IMR-90 (cell line): ENCODE data around the gene NKG7. TPM values are rescaled to one million over a fixed set of nuclear protein-coding genes. Genes with fewer than 3 reads are reported as not detected.
A peak's percentile ranks its signal among the peaks of the same experiment; 100 is the strongest.

Experiments
- ATAC-seq: fragments of 200-7000 bp; cut with Tn5 transposase; 2 replicates; pipeline ENCODE4 v1.9.1; 2020; ENCODE audit warnings: low read depth, mild to moderate bottlenecking, moderate library complexity
- BruUV-seq: library from RNA; stranded (reverse); fragments of 400-500 nt; replicated peaks from 2 replicates; lab custom pipeline; 2021; lab: Mats Ljungman, UMichigan
- CTCF ChIA-PET: fragments of 300-600 bp; formaldehyde crosslinking; extraction: SDS; loops from one replicate; lab custom pipeline; 2021; ENCODE audit warnings: antibody characterized with exemption; lab: Yijun Ruan, JAX
- POLR2A ChIA-PET: fragments of 300-600 bp; sonication (Branson Sonifier 250); formaldehyde crosslinking; loops from one replicate; lab custom pipeline; 2022; ENCODE audit warnings: antibody characterized with exemption; ENCODE audit not compliant: unreplicated experiment; lab: Charles Lee
- DNase-seq: peaks from one replicate; pipeline ENCODE4 v3.0.0; 2013
- H2AFZ ChIP-seq: replicated peaks from 2 replicates; pipeline ENCODE3; 2013; ENCODE audit warnings: low read length, mild to moderate bottlenecking; ENCODE audit not compliant: poor library complexity
- H2AK5ac ChIP-seq: 2 replicates; pipeline ENCODE4 v1.6.1; 2013; ENCODE audit warnings: low read depth, low read length, inconsistent platforms
- H2AK9ac ChIP-seq: replicated peaks from 2 replicates; pipeline ENCODE3; 2013; ENCODE audit warnings: mild to moderate bottlenecking, low read depth, low read length, moderate library complexity; ENCODE audit not compliant: poor library complexity
- H2BK120ac ChIP-seq: 2 replicates; pipeline ENCODE4 v1.6.1; 2013; ENCODE audit warnings: low read depth, low read length, inconsistent platforms
- H2BK15ac ChIP-seq: 3 replicates; pipeline ENCODE4 v1.6.1; 2013; ENCODE audit warnings: low read depth, low read length, inconsistent platforms
- H2BK20ac ChIP-seq: 2 replicates; pipeline ENCODE4 v1.6.1; 2013; ENCODE audit warnings: low read depth, mild to moderate bottlenecking, inconsistent platforms, low read length, moderate library complexity
- H2BK5ac ChIP-seq: 2 replicates; pipeline ENCODE4 v1.6.1; 2013; ENCODE audit warnings: mild to moderate bottlenecking, low read depth, low read length, inconsistent platforms; ENCODE audit not compliant: poor library complexity, severe bottlenecking
- H3K14ac ChIP-seq: replicated peaks from 2 replicates; pipeline ENCODE4 v1.6.1; 2013; ENCODE audit warnings: low read depth, low read length, inconsistent platforms
- H3K18ac ChIP-seq: 2 replicates; pipeline ENCODE4 v1.6.1; 2013; ENCODE audit warnings: low read depth, low read length, control low read depth
- H3K23ac ChIP-seq: 2 replicates; pipeline ENCODE4 v1.6.1; 2013; ENCODE audit warnings: low read depth, low read length, inconsistent platforms
- H3K27ac ChIP-seq: 2 replicates; pipeline ENCODE4 v1.5.1; 2013; ENCODE audit warnings: mild to moderate bottlenecking, control low read depth, low read length; ENCODE audit not compliant: insufficient read depth
- H3K27me3 ChIP-seq: 2 replicates; pipeline ENCODE4 v1.6.1; 2013; ENCODE audit warnings: low read length; ENCODE audit not compliant: control insufficient read depth, insufficient read depth
- H3K36me3 ChIP-seq: 2 replicates; pipeline ENCODE4 v1.6.1; 2013; ENCODE audit warnings: low read length, mixed read lengths; ENCODE audit not compliant: control insufficient read depth, insufficient read depth
- H3K4ac ChIP-seq: 2 replicates; pipeline ENCODE4 v1.6.1; 2013; ENCODE audit warnings: low read depth, low read length, inconsistent platforms
- H3K4me1 ChIP-seq: 2 replicates; pipeline ENCODE4 v1.6.1; 2013; ENCODE audit warnings: low read length, mixed read lengths; ENCODE audit not compliant: control insufficient read depth, insufficient read depth
- H3K4me2 ChIP-seq: 2 replicates; pipeline ENCODE4 v1.6.1; 2013; ENCODE audit warnings: low read depth, mild to moderate bottlenecking, control low read depth, low read length, moderate library complexity
- H3K4me3 ChIP-seq: 2 replicates; pipeline ENCODE4 v1.5.1; 2013; ENCODE audit warnings: low read depth, mild to moderate bottlenecking, control low read depth, low read length, moderate library complexity; ENCODE audit not compliant: insufficient read depth
- H3K56ac ChIP-seq: 2 replicates; pipeline ENCODE4 v1.6.1; 2013; ENCODE audit warnings: low read length, inconsistent platforms; ENCODE audit not compliant: insufficient read depth; ENCODE audit errors: extremely low read depth
- H3K79me1 ChIP-seq, 2 experiments: 2 replicates each; pipeline ENCODE4 v1.6.1; 2013; ENCODE audit warnings: low read length in 2 of 2, inconsistent platforms in 1 of 2, low read depth in 1 of 2
- H3K9ac ChIP-seq: 2 replicates; pipeline ENCODE4 v1.6.1; 2013; ENCODE audit warnings: low read depth, low read length, control low read depth
- H3K9me1 ChIP-seq: 2 replicates; pipeline ENCODE4 v1.6.1; 2013; ENCODE audit warnings: low read length, inconsistent platforms; ENCODE audit not compliant: insufficient read depth
- H3K9me3 ChIP-seq: 2 replicates; pipeline ENCODE4 v1.6.1; 2013; ENCODE audit warnings: low read length; ENCODE audit not compliant: control insufficient read depth, insufficient read depth
- H4K20me1 ChIP-seq: 2 replicates; pipeline ENCODE4 v1.6.1; 2013; ENCODE audit warnings: low read length, inconsistent platforms; ENCODE audit not compliant: insufficient read depth
- H4K5ac ChIP-seq: 2 replicates; pipeline ENCODE4 v1.6.1; 2013; ENCODE audit warnings: mild to moderate bottlenecking, low read depth, low read length, control low read depth
- H4K8ac ChIP-seq, 2 experiments: 2 replicates each; pipeline ENCODE4 v1.6.1; 2013; ENCODE audit warnings: low read depth in 2 of 2, low read length in 2 of 2, control low read depth in 1 of 2, inconsistent platforms in 1 of 2
- H4K91ac ChIP-seq: 2 replicates; pipeline ENCODE4 v1.6.1; 2013; ENCODE audit warnings: low read depth, low read length, inconsistent platforms; ENCODE audit not compliant: insufficient read depth
- BHLHE40 ChIP-seq: fragments of 150-350 bp; IDR thresholded peaks from 2 replicates; pipeline ENCODE4 v1.6.1; 2016; ENCODE audit warnings: mild to moderate bottlenecking, low read depth, low read length
- CEBPB ChIP-seq: IDR thresholded peaks from 2 replicates; pipeline ENCODE4 v1.6.1; 2012; ENCODE audit warnings: low read depth, low read length, improper control_type of control experiment
- CHD1 ChIP-seq: IDR thresholded peaks from 2 replicates; pipeline ENCODE4 v1.6.1; 2012; ENCODE audit warnings: low read depth, low read length, improper control_type of control experiment
- CTCF ChIP-seq: conservative IDR thresholded peaks from 2 replicates; pipeline ENCODE4 v1.5.1; 2012; ENCODE audit warnings: mild to moderate bottlenecking, low read depth, low read length, improper control_type of control experiment
- FOS ChIP-seq: fragments of 150-350 bp; IDR thresholded peaks from 2 replicates; pipeline ENCODE4 v1.6.1; 2016; ENCODE audit warnings: low read depth, low read length
- MAFK ChIP-seq: IDR thresholded peaks from 2 replicates; pipeline ENCODE4 v1.6.1; 2012; ENCODE audit warnings: low read depth, low read length, improper control_type of control experiment
- MAZ ChIP-seq: IDR thresholded peaks from 2 replicates; pipeline ENCODE4 v1.6.1; 2012; ENCODE audit warnings: low read depth, mild to moderate bottlenecking, low read length, improper control_type of control experiment, moderate library complexity, borderline replicate concordance
- MXI1 ChIP-seq: IDR thresholded peaks from 2 replicates; pipeline ENCODE4 v1.6.1; 2012; ENCODE audit warnings: low read depth, mild to moderate bottlenecking, low read length, moderate library complexity, borderline replicate concordance
- NFE2L2 ChIP-seq: fragments of 150-350 bp; IDR thresholded peaks from 2 replicates; pipeline ENCODE4 v1.6.1; 2016; ENCODE audit warnings: low read depth, mild to moderate bottlenecking, low read length
- POLR2A ChIP-seq: IDR thresholded peaks from 2 replicates; pipeline ENCODE4 v1.6.1; 2012; ENCODE audit warnings: mild to moderate bottlenecking, low read depth, low read length
- RAD21 ChIP-seq: IDR thresholded peaks from 2 replicates; pipeline ENCODE4 v1.6.1; 2012; ENCODE audit warnings: low read length, improper control_type of control experiment
- RCOR1 ChIP-seq: IDR thresholded peaks from 2 replicates; pipeline ENCODE4 v1.6.1; 2012; ENCODE audit warnings: mild to moderate bottlenecking, low read length, improper control_type of control experiment; ENCODE audit not compliant: insufficient replicate concordance
- RFX5 ChIP-seq: IDR thresholded peaks from 2 replicates; pipeline ENCODE4 v1.8.0; 2012; ENCODE audit warnings: low read depth, mild to moderate bottlenecking, low read length, moderate library complexity
- SMC3 ChIP-seq: fragments of 150-350 bp; IDR thresholded peaks from 2 replicates; pipeline ENCODE4 v1.6.1; 2016; ENCODE audit warnings: low read depth, mild to moderate bottlenecking, antibody characterized with exemption, low read length, moderate library complexity
- USF2 ChIP-seq: fragments of 150-350 bp; IDR thresholded peaks from 2 replicates; pipeline ENCODE4 v1.6.1; 2017; ENCODE audit warnings: mild to moderate bottlenecking, antibody characterized with exemption, low read length, low read depth
- WGBS, 2 experiments: methylation state at CpG; one replicate each; pipeline versions ENCODE4 v1.1.5 to v1.1.7; 2013; ENCODE audit warnings: missing lambda C conversion rate in 2 of 2; ENCODE audit not compliant: insufficient read length in 1 of 2; ENCODE audit errors: extremely low coverage in 2 of 2; 5-methylcytosine and 5-hydroxymethylcytosine counted together
- dilution Hi-C: fragments of 300-500 bp; cut with HindIII; formaldehyde crosslinking; loops from one replicate; pipeline ENCODE4 v1.14.3; 2018; ENCODE audit warnings: low sequenced_read_pairs; ENCODE audit not compliant: unreplicated experiment
- in situ Hi-C: fragments of 300-500 bp; cut with MboI; formaldehyde crosslinking; loops from 3 replicates; pipeline ENCODE4 v1.14.3; 2019; ENCODE audit warnings: low sequenced_read_pairs, inconsistent platforms, mixed read lengths
- intact Hi-C: fragments of 100-400 bp; cut with micrococcal nuclease; formaldehyde crosslinking; loops from 2 replicates; pipeline ENCODE4 v1.10.0; 2022
- polyA plus RNA-seq, 3 experiments: library from polyadenylated mRNA; depleted of rRNA; stranded (reverse); fragments of >200 nt; gene quantifications; 2 replicates each; pipeline ENCODE4 v1.2.3, GENCODE V29; 2012; ENCODE audit warnings: low replicate concordance in 1 of 3
- total RNA-seq: library from RNA; depleted of rRNA; stranded (reverse); fragments of >200 nt; gene quantifications from 2 replicates; pipeline ENCODE4 v1.2.3, GENCODE V29; 2012

NKG7 gene
- total and polyA plus RNA-seq, 2 of the 4 experiments (the other 2 are of a cell fraction), result not detected

GRCh38 chr19:51338563-51339312, 33.7 kb downstream of the NKG7 start:
- no peaks in the 10 kb centered on the region for H3K27me3 ChIP-seq
- H3K56ac ChIP-seq, result no peak overlapping the region
- H2BK5ac ChIP-seq, result no peak overlapping the region
- in situ Hi-C loops (no loop called here), intact Hi-C loops (loop anchor here (1.0 to 5.0 kb wide), 7 partner anchors 28 to 439 kb away; partner anchors contain the start of gene ETFB), dilution Hi-C loops (no loop called here)
- no peaks in the 10 kb centered on the region for H3K4me1 ChIP-seq
- peak overlapping the region; percentile 55 for H3K4me3 ChIP-seq
- H2BK20ac ChIP-seq, result no peak overlapping the region
- peak overlapping the region; percentile 98 for H2AFZ ChIP-seq
- H3K14ac ChIP-seq, result no peak overlapping the region
- no peak overlapping the region for H3K18ac ChIP-seq
- H4K91ac ChIP-seq, result no peak overlapping the region
- no peak overlapping the region for H3K23ac ChIP-seq
- no peak overlapping the region for H4K5ac ChIP-seq
- no peak overlapping the region for H2BK120ac ChIP-seq
- H2BK15ac ChIP-seq, result no peak overlapping the region
- no peak overlapping the region for H2AK5ac ChIP-seq
- H3K9ac ChIP-seq, result 0 out of 2 replicates have a peak overlapping the region, but pooled peaks have one; percentile 22
- ChIA-PET POLR2A (no interaction called here), CTCF (interaction anchor here (0.6 to 0.7 kb wide), 2 partner anchors 133 to 439 kb away, joined by 3 read pairs; no protein-coding TSS in a partner anchor)
- peak overlapping the region; percentile 50; the same call in 1 of the 2 replicates for H3K4ac ChIP-seq
- no peaks in the 10 kb centered on the region for H4K20me1 ChIP-seq
- H3K4me2 ChIP-seq, result peak overlapping the region; percentile 92
- no peaks in the 10 kb centered on the region for H3K9me3 ChIP-seq
- DNase-seq (peak; percentile 61), ATAC-seq (peak; percentile 74)
- H3K79me1 ChIP-seq, result no peaks in the 10 kb centered on the region
- H3K27ac ChIP-seq, result no peak overlapping the region
- H4K8ac ChIP-seq, result peak overlapping the region in 1 of 2 experiments; percentile 22; a peak in 2 of 4 replicates
- peak overlapping the region; percentile 62 for H2AK9ac ChIP-seq
- H3K9me1 ChIP-seq, result 0 out of 2 replicates have a peak, but pooled peaks cover 4% of the 10 kb centered on the region
- no peaks in the 10 kb centered on the region for H3K36me3 ChIP-seq
- 1% methylated on average over 15 of the region's 43 CpGs; no CpG with 5 or more reads in 1 of the 2 experiments for WGBS, 2 experiments
- BruUV-seq, result no TSS peak
- TF ChIP-seq POLR2A (no peak), BHLHE40 (no peak), CEBPB (no peak), RCOR1 (no peak), RAD21 (peak; percentile 73), MAFK (no peak), NFE2L2 (no peak), SMC3 (peak; percentile 75), USF2 (no peak), MAZ (peak; percentile 49; the same call in 1 of the 2 replicates), RFX5 (no peak), MXI1 (peak; percentile 44), FOS (no peak), CHD1 (no peak), CTCF (peak; percentile 80)
